Endothelial cell of umbilical vein (primary cell): ENCODE measurements around the gene AKAP8.

ENCODE experiments used
- FOS ChIP-seq: IDR thresholded peaks from 2 replicates; pipeline ENCODE4 v1.6.1; 2011; ENCODE audit warnings: mild to moderate bottlenecking, low read length, moderate library complexity, borderline replicate concordance; ENCODE audit not compliant: insufficient read depth
- MYC ChIP-seq: IDR thresholded peaks from one replicate; pipeline ENCODE4 v1.6.1; 2011; ENCODE audit warnings: mild to moderate bottlenecking, low read depth, low read length
- POLR2A ChIP-seq: IDR thresholded peaks from 2 replicates; pipeline ENCODE4 v1.6.1; 2012; ENCODE audit warnings: low read depth, mild to moderate bottlenecking, control low read depth, low read length
- TF ChIP-seq, protein P1 (sequence below), 2 donors: IDR thresholded peaks; 1 replicate in 1 of 2; 2 replicates in 1 of 2; pipeline ENCODE4 v1.5.1; 2011; ENCODE audit warnings: low read length in 2 of 2, mild to moderate bottlenecking in 2 of 2, moderate library complexity in 2 of 2, control low read depth in 1 of 2, inconsistent platforms in 1 of 2, low read depth in 1 of 2; ENCODE audit not compliant: insufficient read depth in 1 of 2; ENCODE audit errors: extremely low read depth in 1 of 2

GRCh38 chr19:15394426-15394825, 14.8 kb upstream of the AKAP8 start:
- TF ChIP-seq POLR2A (no peak), MYC (no peak), FOS (no peak)
- TF ChIP-seq, protein P1, sequence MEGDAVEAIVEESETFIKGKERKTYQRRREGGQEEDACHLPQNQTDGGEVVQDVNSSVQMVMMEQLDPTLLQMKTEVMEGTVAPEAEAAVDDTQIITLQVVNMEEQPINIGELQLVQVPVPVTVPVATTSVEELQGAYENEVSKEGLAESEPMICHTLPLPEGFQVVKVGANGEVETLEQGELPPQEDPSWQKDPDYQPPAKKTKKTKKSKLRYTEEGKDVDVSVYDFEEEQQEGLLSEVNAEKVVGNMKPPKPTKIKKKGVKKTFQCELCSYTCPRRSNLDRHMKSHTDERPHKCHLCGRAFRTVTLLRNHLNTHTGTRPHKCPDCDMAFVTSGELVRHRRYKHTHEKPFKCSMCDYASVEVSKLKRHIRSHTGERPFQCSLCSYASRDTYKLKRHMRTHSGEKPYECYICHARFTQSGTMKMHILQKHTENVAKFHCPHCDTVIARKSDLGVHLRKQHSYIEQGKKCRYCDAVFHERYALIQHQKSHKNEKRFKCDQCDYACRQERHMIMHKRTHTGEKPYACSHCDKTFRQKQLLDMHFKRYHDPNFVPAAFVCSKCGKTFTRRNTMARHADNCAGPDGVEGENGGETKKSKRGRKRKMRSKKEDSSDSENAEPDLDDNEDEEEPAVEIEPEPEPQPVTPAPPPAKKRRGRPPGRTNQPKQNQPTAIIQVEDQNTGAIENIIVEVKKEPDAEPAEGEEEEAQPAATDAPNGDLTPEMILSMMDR (IDR thresholded peaks at IDR 0.05; ENCODE audit: extremely low read depth in 1 of 2, insufficient read depth in 1 of 2, low read depth in 1 of 2, low read length in 2 of 2), result no peak
